Astrocyte (in vitro differentiated cells and primary cell): ENCODE results near the gene SPSB1. TPM values are rescaled to one million over a fixed set of nuclear protein-coding genes. Genes with fewer than 3 reads are reported as not detected.
"Not testable (repeated sequence)": the region's sequence is repeated elsewhere in the genome, so short reads cannot be mapped to it uniquely, and the experiment has no call there.

Experiments
- DNase-seq: peaks from one replicate; pipeline ENCODE4 v3.0.0-alpha.2; 2010; ENCODE audit warnings: low read depth
- FAIRE-seq: peaks from 2 replicates; lab custom pipeline; 2011; peaks lifted over from hg19 to GRCh38; lab: Jason Lieb, UNC
- H2AFZ ChIP-seq: 2 replicates; pipeline ENCODE4 v1.6.0; 2012; ENCODE audit warnings: low read depth, low read length, inconsistent platforms
- H3K27ac ChIP-seq: 2 replicates; pipeline ENCODE4 v1.5.1; 2011; ENCODE audit warnings: low read depth, low read length, inconsistent platforms
- H3K27me3 ChIP-seq: 2 replicates; pipeline ENCODE4 v1.6.0; 2011; ENCODE audit warnings: low read length, inconsistent platforms; ENCODE audit not compliant: insufficient read depth
- H3K36me3 ChIP-seq: 2 replicates; pipeline ENCODE4 v1.5.1; 2011; ENCODE audit warnings: low read length, inconsistent platforms; ENCODE audit not compliant: insufficient read depth
- H3K4me1 ChIP-seq: 2 replicates; pipeline ENCODE4 v1.5.1; 2011; ENCODE audit warnings: low read length, inconsistent platforms; ENCODE audit not compliant: insufficient read depth
- H3K4me2 ChIP-seq: 2 replicates; pipeline ENCODE4 v1.6.0; 2012; ENCODE audit warnings: low read length, inconsistent platforms
- H3K4me3 ChIP-seq: 2 replicates; pipeline ENCODE4 v1.5.1; 2011; ENCODE audit warnings: low read depth, mild to moderate bottlenecking, low read length, inconsistent platforms; ENCODE audit not compliant: insufficient read depth
- H3K79me2 ChIP-seq: 2 replicates; pipeline ENCODE4 v1.6.0; 2012; ENCODE audit warnings: mild to moderate bottlenecking, low read length, inconsistent platforms; ENCODE audit not compliant: insufficient read depth
- H3K9ac ChIP-seq: 2 replicates; pipeline ENCODE4 v1.6.0; 2012; ENCODE audit warnings: mild to moderate bottlenecking, low read length, inconsistent platforms
- H3K9me3 ChIP-seq: 2 replicates; pipeline ENCODE4 v1.5.1; 2012; ENCODE audit warnings: low read depth, mild to moderate bottlenecking, low read length, inconsistent platforms; ENCODE audit not compliant: insufficient read depth
- H4K20me1 ChIP-seq: 2 replicates; pipeline ENCODE4 v1.6.0; 2012; ENCODE audit warnings: low read length, inconsistent platforms; ENCODE audit not compliant: insufficient read depth
- H3K27ac Mint-ChIP-seq: one replicate; pipeline ENCODE4 v1.8.0; 2021; ENCODE audit warnings: mild to moderate bottlenecking, mixed read lengths; ENCODE audit not compliant: unreplicated experiment
- H3K27me3 Mint-ChIP-seq: one replicate; pipeline ENCODE4 v1.8.0; 2021; ENCODE audit warnings: low read depth, mixed read lengths; ENCODE audit not compliant: unreplicated experiment
- H3K36me3 Mint-ChIP-seq: one replicate; pipeline ENCODE4 v1.8.0; 2021; ENCODE audit warnings: low read depth, mixed read lengths; ENCODE audit not compliant: unreplicated experiment
- H3K4me1 Mint-ChIP-seq: one replicate; pipeline ENCODE4 v1.8.0; 2021; ENCODE audit warnings: low read depth, mixed read lengths; ENCODE audit not compliant: unreplicated experiment
- H3K4me3 Mint-ChIP-seq: one replicate; pipeline ENCODE4 v1.8.0; 2021; ENCODE audit warnings: mild to moderate bottlenecking, moderate library complexity, mixed read lengths; ENCODE audit not compliant: unreplicated experiment
- H3K9me3 Mint-ChIP-seq: one replicate; pipeline ENCODE4 v1.8.0; 2021; ENCODE audit warnings: mild to moderate bottlenecking, mixed read lengths; ENCODE audit not compliant: unreplicated experiment
- CTCF ChIP-seq: IDR thresholded peaks from 2 replicates; pipeline ENCODE4 v1.5.1; 2011; ENCODE audit warnings: low read depth, mild to moderate bottlenecking, inconsistent platforms, low read length, moderate library complexity; ENCODE audit not compliant: insufficient read depth
- EZH2 ChIP-seq: IDR thresholded peaks from 2 replicates; pipeline ENCODE4 v1.6.1; 2012; ENCODE audit warnings: mild to moderate bottlenecking, low read length, inconsistent platforms; ENCODE audit not compliant: insufficient read depth
- total RNA-seq: library from RNA; stranded (reverse); gene quantifications from 2 replicates; pipeline ENCODE4 v1.2.1, GENCODE V29; 2021

SPSB1 gene
- total RNA-seq, 1 donor from 2014 or later, result 53.5 TPM

GRCh38 chr1:9296850-9297249 is 4.2 kb downstream of the SPSB1 start:
- Mint-ChIP-seq H3K36me3 (peaks cover 16% of the 10 kb centered on the region), H3K4me3 (no peak overlapping the region), H3K27me3 (no peaks in the 10 kb centered on the region), H3K27ac (no peak overlapping the region), H3K9me3 (peaks cover 2% of the 10 kb centered on the region), H3K4me1 (peaks cover 33% of the 10 kb centered on the region)
- H3K4me2 ChIP-seq, result no peak overlapping the region
- no peak overlapping the region for H3K9ac ChIP-seq
- TF ChIP-seq EZH2, result no peak
- H3K79me2 ChIP-seq, result peaks cover 81% of the 10 kb centered on the region
- no peak overlapping the region for H3K27ac ChIP-seq
- peaks cover 3% of the 10 kb centered on the region for H3K36me3 ChIP-seq
- H3K9me3 ChIP-seq, result no peaks in the 10 kb centered on the region
- H2AFZ ChIP-seq, result no peak overlapping the region
- H3K4me1 ChIP-seq, result peaks cover 38% of the 10 kb centered on the region
- no peak for DNase-seq
- H3K4me3 ChIP-seq, result no peak overlapping the region
- FAIRE-seq, result no peak
- H4K20me1 ChIP-seq, result peaks cover 74% of the 10 kb centered on the region
- no peaks in the 10 kb centered on the region for H3K27me3 ChIP-seq

GRCh38 chr1:9297831-9298230 is 5.1 kb downstream of the SPSB1 start:
- TF ChIP-seq CTCF, result no peak
- TF ChIP-seq EZH2, result no peak
- Histone ChIP-seq H3K36me3 (peaks cover 3% of the 10 kb centered on the region), H3K9ac (no peak overlapping the region), H3K4me3 (no peak overlapping the region), H3K27me3 (no peaks in the 10 kb centered on the region), H4K20me1 (peaks cover 84% of the 10 kb centered on the region), H3K4me2 (no peak overlapping the region), H2AFZ (no peak overlapping the region), H3K27ac (no peak overlapping the region), H3K4me1 (peaks cover 43% of the 10 kb centered on the region), H3K79me2 (peaks cover 91% of the 10 kb centered on the region), H3K9me3 (no peaks in the 10 kb centered on the region)
- peaks cover 2% of the 10 kb centered on the region for H3K9me3 Mint-ChIP-seq
- peaks cover 35% of the 10 kb centered on the region for H3K4me1 Mint-ChIP-seq
- DNase-seq (no peak), FAIRE-seq (no peak)
- H3K27ac Mint-ChIP-seq, result no peak overlapping the region
- H3K27me3 Mint-ChIP-seq, result no peaks in the 10 kb centered on the region
- H3K4me3 Mint-ChIP-seq, result peak overlapping the region; percentile 2
- H3K36me3 Mint-ChIP-seq, result peaks cover 22% of the 10 kb centered on the region

GRCh38 chr1:9298282-9298681 is 5.6 kb downstream of the SPSB1 start:
- no peak overlapping the region for H2AFZ ChIP-seq
- no peak overlapping the region for H3K9ac ChIP-seq
- H3K36me3 Mint-ChIP-seq, result peaks cover 22% of the 10 kb centered on the region
- peaks cover 94% of the 10 kb centered on the region for H3K79me2 ChIP-seq
- no peak for TF ChIP-seq EZH2
- no peak for TF ChIP-seq CTCF
- no peaks in the 10 kb centered on the region for H3K27me3 Mint-ChIP-seq
- H3K27me3 ChIP-seq, result no peaks in the 10 kb centered on the region
- H4K20me1 ChIP-seq, result peaks cover 86% of the 10 kb centered on the region
- H3K4me3 ChIP-seq, result no peak overlapping the region
- no peak overlapping the region for H3K27ac ChIP-seq
- H3K9me3 Mint-ChIP-seq, result peaks cover 2% of the 10 kb centered on the region
- H3K4me3 Mint-ChIP-seq, result no peak overlapping the region
- FAIRE-seq, result no peak
- H3K4me1 ChIP-seq, result peaks cover 47% of the 10 kb centered on the region
- peaks cover 3% of the 10 kb centered on the region for H3K36me3 ChIP-seq
- peaks cover 40% of the 10 kb centered on the region for H3K4me1 Mint-ChIP-seq
- no peak for DNase-seq
- H3K4me2 ChIP-seq, result no peak overlapping the region
- no peaks in the 10 kb centered on the region for H3K9me3 ChIP-seq
- no peak overlapping the region for H3K27ac Mint-ChIP-seq

GRCh38 chr1:9299571-9300541 is 7.2 kb downstream of the SPSB1 start:
- Histone ChIP-seq H3K4me1 (peaks cover 45% of the 10 kb centered on the region), H3K4me2 (peak overlapping the region; percentile 56), H4K20me1 (peaks cover 88% of the 10 kb centered on the region), H3K27ac (peak overlapping the region; percentile 36), H3K79me2 (peaks cover 95% of the 10 kb centered on the region)
- peaks cover 49% of the 10 kb centered on the region for H3K4me1 Mint-ChIP-seq
- H3K36me3 ChIP-seq, H3K27me3 ChIP-seq, H3K9ac ChIP-seq, H3K27me3 Mint-ChIP-seq, H3K27ac Mint-ChIP-seq, H3K9me3 Mint-ChIP-seq, H3K4me3 ChIP-seq, FAIRE-seq, H2AFZ ChIP-seq, H3K9me3 ChIP-seq: not testable (repeated sequence)
- peak overlapping the region; percentile 42 for H3K4me3 Mint-ChIP-seq
- H3K36me3 Mint-ChIP-seq, result peaks cover 23% of the 10 kb centered on the region
- peak; percentile 74 for DNase-seq
